Activated naive CD4-positive, alpha-beta T cell treated with anti-CD3 and anti-CD28 coated beads for 36 hours (primary cell): ENCODE results near the gene KIR3DL1. TPM values are rescaled to one million over a fixed set of nuclear protein-coding genes. Genes with fewer than 3 reads are reported as not detected.
"Not testable (repeated sequence)": the region's sequence is repeated elsewhere in the genome, so short reads cannot be mapped to it uniquely, and the experiment has no call there.

Experiments
- CTCF ChIA-PET: fragments of 350-600 bp; sonication (Branson Sonifier 250); formaldehyde crosslinking; loops from one replicate; lab custom pipeline; 2021; ENCODE audit warnings: antibody characterized with exemption; lab: Charles Lee
- DNase-seq: peaks from one replicate; pipeline ENCODE4 v3.0.0-alpha.2; 2020
- H3K27ac Mint-ChIP-seq: one replicate; pipeline ENCODE4 v1.8.0; 2021; ENCODE audit warnings: mild to moderate bottlenecking, mixed read lengths
- H3K27me3 Mint-ChIP-seq: one replicate; pipeline ENCODE4 v1.8.0; 2021; ENCODE audit warnings: low read depth, mixed read lengths
- H3K36me3 Mint-ChIP-seq: one replicate; pipeline ENCODE4 v1.8.0; 2021; ENCODE audit warnings: low read depth, mixed read lengths
- H3K4me1 Mint-ChIP-seq: one replicate; pipeline ENCODE4 v1.8.0; 2021; ENCODE audit warnings: low read depth, mixed read lengths
- H3K4me3 Mint-ChIP-seq: one replicate; pipeline ENCODE4 v1.8.0; 2021; ENCODE audit warnings: mild to moderate bottlenecking, moderate library complexity, mixed read lengths
- H3K9me3 Mint-ChIP-seq: one replicate; pipeline ENCODE4 v1.8.0; 2021; ENCODE audit warnings: mixed read lengths
- intact Hi-C: fragments of 100-400 bp; cut with micrococcal nuclease; formaldehyde crosslinking; loops from one replicate; pipeline ENCODE4 v1.15.1; 2023
- total RNA-seq, 2 experiments: library from RNA; stranded (reverse); gene quantifications; one replicate each; pipeline ENCODE4 v1.2.3, GENCODE V29; 2021

The KIR3DL1 gene
- not detected for total RNA-seq

GRCh38 chr19:54816251-54816650 lies at the start of gene KIR3DL1:
Gene KIR3DL1 (plus strand): TSS chr19:54816468.
- H3K27me3 Mint-ChIP-seq, H3K4me1 Mint-ChIP-seq, CTCF ChIA-PET, H3K4me3 Mint-ChIP-seq, intact Hi-C loops, DNase-seq, H3K27ac Mint-ChIP-seq, H3K9me3 Mint-ChIP-seq, H3K36me3 Mint-ChIP-seq: not testable (repeated sequence)

GRCh38 chr19:54769646-54770045 lies 46.6 kb upstream of the KIR3DL1 start, which contains the start of gene KIR2DL1:
Gene KIR2DL1 (plus strand): TSS chr19:54769793. CDS start chr19:54769851, 58 bp downstream.
- H3K4me3 Mint-ChIP-seq, H3K36me3 Mint-ChIP-seq, H3K4me1 Mint-ChIP-seq, DNase-seq, CTCF ChIA-PET, intact Hi-C loops, H3K9me3 Mint-ChIP-seq, H3K27ac Mint-ChIP-seq, H3K27me3 Mint-ChIP-seq: not testable (repeated sequence)

- CTCF ChIA-PET, H3K4me1 Mint-ChIP-seq, H3K4me3 Mint-ChIP-seq, DNase-seq, H3K27me3 Mint-ChIP-seq, H3K27ac Mint-ChIP-seq, intact Hi-C loops, H3K36me3 Mint-ChIP-seq, H3K9me3 Mint-ChIP-seq: not testable (repeated sequence)
Measured at GRCh38 chr19:54770511-54770910, 45.8 kb upstream of the KIR3DL1 start.

- CTCF ChIA-PET, H3K4me3 Mint-ChIP-seq: not testable (repeated sequence)
Measured at GRCh38 chr19:54771018-54771960, 45.0 kb upstream of the KIR3DL1 start.

GRCh38 chr19:54772666-54773065 lies 43.6 kb upstream of the KIR3DL1 start:
- H3K4me1 Mint-ChIP-seq, intact Hi-C loops, H3K9me3 Mint-ChIP-seq, H3K4me3 Mint-ChIP-seq, H3K27ac Mint-ChIP-seq, CTCF ChIA-PET, DNase-seq, H3K27me3 Mint-ChIP-seq, H3K36me3 Mint-ChIP-seq: not testable (repeated sequence)

More at GRCh38 chr19:54771018-54771960, 45.0 kb upstream of the KIR3DL1 start:
- DNase-seq, H3K27ac Mint-ChIP-seq, H3K9me3 Mint-ChIP-seq, H3K4me1 Mint-ChIP-seq, intact Hi-C loops, H3K27me3 Mint-ChIP-seq, H3K36me3 Mint-ChIP-seq: not testable (repeated sequence)

GRCh38 chr19:54775095-54775815 lies 41.0 kb upstream of the KIR3DL1 start:
- H3K4me1 Mint-ChIP-seq, DNase-seq, H3K27me3 Mint-ChIP-seq, intact Hi-C loops, CTCF ChIA-PET, H3K27ac Mint-ChIP-seq, H3K4me3 Mint-ChIP-seq, H3K9me3 Mint-ChIP-seq, H3K36me3 Mint-ChIP-seq: not testable (repeated sequence)

GRCh38 chr19:54775830-54776229 lies 40.4 kb upstream of the KIR3DL1 start:
- H3K4me3 Mint-ChIP-seq, H3K27ac Mint-ChIP-seq, H3K27me3 Mint-ChIP-seq, CTCF ChIA-PET, H3K4me1 Mint-ChIP-seq, H3K36me3 Mint-ChIP-seq, H3K9me3 Mint-ChIP-seq, DNase-seq, intact Hi-C loops: not testable (repeated sequence)

GRCh38 chr19:54777851-54778250 lies 38.4 kb upstream of the KIR3DL1 start:
- intact Hi-C loops, H3K9me3 Mint-ChIP-seq, H3K4me1 Mint-ChIP-seq, DNase-seq, H3K27ac Mint-ChIP-seq, H3K4me3 Mint-ChIP-seq, H3K36me3 Mint-ChIP-seq, H3K27me3 Mint-ChIP-seq: not testable (repeated sequence)
- CTCF ChIA-PET: interaction anchor here (0.6 kb wide), 1 partner anchor 28 kb away, joined by 3 read pairs; no protein-coding TSS in a partner anchor

GRCh38 chr19:54778896-54779295 lies 37.4 kb upstream of the KIR3DL1 start:
- H3K9me3 Mint-ChIP-seq, H3K27ac Mint-ChIP-seq, DNase-seq, H3K36me3 Mint-ChIP-seq, CTCF ChIA-PET, intact Hi-C loops, H3K4me1 Mint-ChIP-seq, H3K4me3 Mint-ChIP-seq: not testable (repeated sequence)
- peaks cover 13% of the 10 kb centered on the region for H3K27me3 Mint-ChIP-seq

GRCh38 chr19:54782916-54783315 lies 33.4 kb upstream of the KIR3DL1 start:
- H3K4me1 Mint-ChIP-seq, H3K27ac Mint-ChIP-seq, H3K9me3 Mint-ChIP-seq, H3K4me3 Mint-ChIP-seq, DNase-seq, intact Hi-C loops, H3K36me3 Mint-ChIP-seq: not testable (repeated sequence)
- CTCF ChIA-PET: interaction anchor here (0.8 kb wide), 1 partner anchor 212 kb away, joined by 3 read pairs; no protein-coding TSS in a partner anchor
- peaks cover 14% of the 10 kb centered on the region for H3K27me3 Mint-ChIP-seq

GRCh38 chr19:54786091-54786723 lies 30.1 kb upstream of the KIR3DL1 start:
- H3K9me3 Mint-ChIP-seq, H3K4me3 Mint-ChIP-seq, H3K27me3 Mint-ChIP-seq, DNase-seq, CTCF ChIA-PET, H3K27ac Mint-ChIP-seq, intact Hi-C loops, H3K36me3 Mint-ChIP-seq, H3K4me1 Mint-ChIP-seq: not testable (repeated sequence)

GRCh38 chr19:54788154-54788553 lies 28.1 kb upstream of the KIR3DL1 start:
- H3K36me3 Mint-ChIP-seq, H3K4me3 Mint-ChIP-seq, H3K27ac Mint-ChIP-seq, H3K27me3 Mint-ChIP-seq, intact Hi-C loops, H3K9me3 Mint-ChIP-seq, CTCF ChIA-PET, DNase-seq, H3K4me1 Mint-ChIP-seq: not testable (repeated sequence)
